Thyroid gland (tissue), 4 donors: Measurements from ENCODE around the gene FAM53A. TPM values are rescaled to one million over a fixed set of nuclear protein-coding genes. Genes with fewer than 3 reads are reported as not detected.
"Not testable (repeated sequence)": the region's sequence is repeated elsewhere in the genome, so short reads cannot be mapped to it uniquely, and the experiment has no call there.

ENCODE experiments used
- DNase-seq, 2 donors: peaks; one replicate each; pipeline ENCODE4 v3.0.0-alpha.2; 2019
- H3K27ac ChIP-seq, 3 donors: fragments of 200-600 bp; sonication (generic); 1 replicate in 2 of 3; 2 replicates in 1 of 3; pipeline ENCODE4 v1.5.1; 2016 to 2019; ENCODE audit warnings: mild to moderate bottlenecking in 1 of 3, moderate library complexity in 1 of 3
- H3K27me3 ChIP-seq: fragments of 200-600 bp; sonication (generic); one replicate; pipeline ENCODE4 v1.5.1; 2019
- H3K36me3 ChIP-seq, 2 donors: fragments of 200-600 bp; sonication (generic); one replicate each; pipeline ENCODE4 v1.5.1; 2016 to 2019
- H3K4me1 ChIP-seq, 2 donors: fragments of 200-600 bp; sonication (generic); one replicate each; pipeline ENCODE4 v1.5.1; 2017 to 2019
- H3K4me3 ChIP-seq, 3 donors: fragments of 200-600 bp; sonication (generic); replicated peaks in 1 of 3; 1 replicate in 2 of 3; 2 replicates in 1 of 3; pipeline ENCODE4 v1.5.1; 2016; ENCODE audit warnings: mild to moderate bottlenecking in 1 of 3
- H3K9me3 ChIP-seq: fragments of 200-600 bp; sonication (generic); one replicate; pipeline ENCODE4 v1.5.1; 2017
- CTCF ChIP-seq, 6 experiments: fragments of 200-600 bp in 3 of 6; fragments of 450-650 bp in 3 of 6; sonication (generic) in 3 of 6; IDR thresholded peaks; one replicate each; pipeline ENCODE4 v1.5.1; 2016 to 2019; ENCODE audit warnings: antibody characterized with exemption in 6 of 6, mild to moderate bottlenecking in 2 of 6, inconsistent platforms in 1 of 6, moderate library complexity in 1 of 6
- POLR2A ChIP-seq, 2 donors: fragments of 450-650 bp; IDR thresholded peaks; one replicate each; pipeline ENCODE4 v1.6.1; 2017; ENCODE audit warnings: antibody characterized with exemption in 2 of 2, mild to moderate bottlenecking in 2 of 2, moderate library complexity in 1 of 2
- WGBS, 2 donors: methylation state at CpG; one replicate each; pipeline ENCODE4 v1.1.5; 2017; 5-methylcytosine and 5-hydroxymethylcytosine counted together
- intact Hi-C: fragments of 100-400 bp; cut with DNase I; formaldehyde crosslinking; loops from one replicate; pipeline ENCODE4 v1.15.1; 2023
- total RNA-seq, 4 donors: library from RNA; depleted of rRNA; stranded (reverse); fragments of >200 nt; gene quantifications; one replicate each; pipeline ENCODE4 v1.2.3, GENCODE V29; 2016

FAM53A gene
- total RNA-seq, 4 donors from 2014 or later = 17.5 to 34.9 (median 21.7) TPM

- H3K36me3 ChIP-seq = no peaks in the 10 kb centered on the region
- H3K4me1 ChIP-seq = no peaks in the 10 kb centered on the region
- no peak for DNase-seq
- no peaks in the 10 kb centered on the region for H3K9me3 ChIP-seq
- TF ChIP-seq CTCF (IDR thresholded peaks at IDR 0.05) (no peak), POLR2A (IDR thresholded peaks at IDR 0.05) (no peak)
- no peaks in the 10 kb centered on the region for H3K27me3 ChIP-seq
- no peak overlapping the region for H3K4me3 ChIP-seq
- 70 to 75% methylated on average over 9 of the region's 9 CpGs for WGBS, 2 donors
- no peak overlapping the region for H3K27ac ChIP-seq
- intact Hi-C loops = no loop called here
Observed at GRCh38 chr4:1674682-1675081, 9.4 kb downstream of the FAM53A start.

GRCh38 chr4:1673671-1674070, 10.4 kb downstream of the FAM53A start:
- H3K9me3 ChIP-seq = no peaks in the 10 kb centered on the region
- WGBS, 2 donors = 86 to 88% methylated on average over 20 of the region's 20 CpGs
- no peak for DNase-seq
- H3K4me1 ChIP-seq = no peaks in the 10 kb centered on the region
- H3K4me3 ChIP-seq = no peak overlapping the region
- intact Hi-C loops = no loop called here
- H3K36me3 ChIP-seq = no peaks in the 10 kb centered on the region
- H3K27me3 ChIP-seq = no peaks in the 10 kb centered on the region
- H3K27ac ChIP-seq = no peak overlapping the region
- TF ChIP-seq POLR2A (IDR thresholded peaks at IDR 0.05) (no peak), CTCF (IDR thresholded peaks at IDR 0.05) (no peak)

GRCh38 chr4:1671011-1671410, 13.1 kb downstream of the FAM53A start:
- H3K4me1 ChIP-seq, DNase-seq, H3K4me3 ChIP-seq, intact Hi-C loops, H3K36me3 ChIP-seq, H3K27me3 ChIP-seq, H3K27ac ChIP-seq, H3K9me3 ChIP-seq: not testable (repeated sequence)
- WGBS, 2 donors = 87 to 94% methylated on average over 12 to 14 of the region's 20 CpGs

- no peaks in the 10 kb centered on the region for H3K36me3 ChIP-seq
- H3K4me1 ChIP-seq = no peaks in the 10 kb centered on the region
- intact Hi-C loops = no loop called here
- no peaks in the 10 kb centered on the region for H3K27me3 ChIP-seq
- H3K4me3 ChIP-seq = no peak overlapping the region
- no peaks in the 10 kb centered on the region for H3K9me3 ChIP-seq
- 90 to 94% methylated on average over 7 of the region's 11 CpGs for WGBS, 2 donors
- H3K27ac ChIP-seq = no peak overlapping the region
- DNase-seq = no peak
- TF ChIP-seq POLR2A (IDR thresholded peaks at IDR 0.05) (no peak), CTCF (IDR thresholded peaks at IDR 0.05) (no peak)
Observed at GRCh38 chr4:1670279-1670678, 13.8 kb downstream of the FAM53A start.

- DNase-seq = no peak
- 91 to 93% methylated on average over 19 to 21 of the region's 21 CpGs for WGBS, 2 donors
Observed at GRCh38 chr4:1669850-1670249, 14.3 kb downstream of the FAM53A start.

More at GRCh38 chr4:1669850-1670249, 14.3 kb downstream of the FAM53A start:
- no peak for TF ChIP-seq CTCF (IDR thresholded peaks at IDR 0.05)
- H3K9me3 ChIP-seq = no peaks in the 10 kb centered on the region
- no peaks in the 10 kb centered on the region for H3K36me3 ChIP-seq
- H3K4me1 ChIP-seq = no peaks in the 10 kb centered on the region
- no peaks in the 10 kb centered on the region for H3K27me3 ChIP-seq
- no peak overlapping the region for H3K27ac ChIP-seq
- H3K4me3 ChIP-seq = no peak overlapping the region
- intact Hi-C loops = no loop called here
